AG09319 (cell line): ENCODE results near the gene AMN1.
"Not testable (repeated sequence)": the region's sequence is repeated elsewhere in the genome, so short reads cannot be mapped to it uniquely, and the experiment has no call there.

ENCODE experiments used
- DNase-seq: peaks from one replicate; pipeline ENCODE4 v3.0.0-alpha.2; 2010; ENCODE audit warnings: low read depth; ENCODE audit errors: extremely low read depth
- CTCF ChIP-seq: IDR thresholded peaks from 2 replicates; pipeline ENCODE4 v1.5.1; 2011; ENCODE audit warnings: low read depth, mild to moderate bottlenecking, inconsistent platforms, low read length, moderate library complexity

Gene AMN1

GRCh38 chr12:31759632-31760459 lies 31.0 kb upstream of the AMN1 start:
- no peak for DNase-seq
- TF ChIP-seq CTCF, result no peak

- not testable (repeated sequence) for DNase-seq
Measured at GRCh38 chr12:31758297-31758696, 29.5 kb upstream of the AMN1 start.

GRCh38 chr12:31756977-31757420 lies 28.2 kb upstream of the AMN1 start:
- TF ChIP-seq CTCF, result no peak
- DNase-seq, result no peak

- DNase-seq, result no peak
Measured at GRCh38 chr12:31752450-31752849, 23.6 kb upstream of the AMN1 start.

GRCh38 chr12:31751085-31751484 lies 22.3 kb upstream of the AMN1 start:
- no peak for DNase-seq
- TF ChIP-seq CTCF, result no peak

More at GRCh38 chr12:31752450-31752849, 23.6 kb upstream of the AMN1 start:
- TF ChIP-seq CTCF, result no peak

- no peak for DNase-seq
- TF ChIP-seq CTCF, result no peak
Measured at GRCh38 chr12:31750747-31751039, 21.9 kb upstream of the AMN1 start.

GRCh38 chr12:31749024-31749704 lies 20.3 kb upstream of the AMN1 start:
- no peak for TF ChIP-seq CTCF
- peak; percentile 84 for DNase-seq
